Esophagus squamous epithelium (tissue), 5 donors: Measurements from ENCODE around the gene XPNPEP1. TPM values are rescaled to one million over a fixed set of nuclear protein-coding genes. Genes with fewer than 3 reads are reported as not detected.

Experiments
- DNase-seq: peaks from one replicate; lab custom pipeline; 2025; lab: John Stamatoyannopoulos, UW
- H3K27ac ChIP-seq, 4 donors: fragments of 200-600 bp; sonication (generic); one replicate each; pipeline ENCODE4 v1.5.1; 2016 to 2019; ENCODE audit warnings: mild to moderate bottlenecking in 1 of 4
- H3K27me3 ChIP-seq, 4 donors: fragments of 200-600 bp; sonication (generic); 1 replicate in 3 of 4; 2 replicates in 1 of 4; pipeline versions ENCODE4 v1.5.1 to v1.6.0; 2017 to 2021; ENCODE audit warnings: antibody characterized with exemption in 1 of 4
- H3K36me3 ChIP-seq, 3 donors: fragments of 200-600 bp; sonication (generic); one replicate each; pipeline ENCODE4 v1.5.1; 2016 to 2019
- H3K4me1 ChIP-seq, 3 donors: fragments of 200-600 bp; sonication (generic); one replicate each; pipeline ENCODE4 v1.5.1; 2017 to 2019
- H3K4me3 ChIP-seq, 4 donors: fragments of 200-600 bp; sonication (generic); 1 replicate in 3 of 4; 2 replicates in 1 of 4; pipeline ENCODE4 v1.5.1; 2016 to 2019; ENCODE audit warnings: mild to moderate bottlenecking in 2 of 4, moderate library complexity in 1 of 4
- H3K9me3 ChIP-seq, 3 donors: fragments of 200-600 bp; sonication (generic); one replicate each; pipeline ENCODE4 v1.5.1; 2016 to 2019
- POLR2A ChIP-seq, 4 donors: fragments of 450-650 bp; IDR thresholded peaks; one replicate each; pipeline ENCODE4 v1.6.1; 2017; ENCODE audit warnings: antibody characterized with exemption in 4 of 4, mild to moderate bottlenecking in 4 of 4, moderate library complexity in 3 of 4
- WGBS, 2 donors: methylation state at CpG; one replicate each; pipeline ENCODE4 v1.1.5; 2018; 5-methylcytosine and 5-hydroxymethylcytosine counted together
- intact Hi-C: fragments of 100-400 bp; cut with DNase I; formaldehyde crosslinking; loops from one replicate; pipeline ENCODE4 v1.15.0; 2022
- total RNA-seq, 4 donors: library from RNA; depleted of rRNA; stranded (reverse); fragments of >200 nt; gene quantifications; one replicate each; pipeline ENCODE4 v1.1.0, GENCODE V29; 2016
- TF ChIP-seq, protein P1 (sequence below), 6 experiments: fragments of 450-650 bp in 4 of 6; fragments of 200-600 bp in 2 of 6; sonication (generic) in 2 of 6; IDR thresholded peaks; one replicate each; pipeline ENCODE4 v1.5.1; 2016 to 2019; ENCODE audit warnings: antibody characterized with exemption in 6 of 6, mild to moderate bottlenecking in 4 of 6, moderate library complexity in 4 of 6
- donor health status: DM: yes; HTN: yes; CAD: no.

Gene XPNPEP1
- total RNA-seq, 4 donors from 2014 or later = 39.0 to 79.3 (median 60.1) TPM

DNA sequence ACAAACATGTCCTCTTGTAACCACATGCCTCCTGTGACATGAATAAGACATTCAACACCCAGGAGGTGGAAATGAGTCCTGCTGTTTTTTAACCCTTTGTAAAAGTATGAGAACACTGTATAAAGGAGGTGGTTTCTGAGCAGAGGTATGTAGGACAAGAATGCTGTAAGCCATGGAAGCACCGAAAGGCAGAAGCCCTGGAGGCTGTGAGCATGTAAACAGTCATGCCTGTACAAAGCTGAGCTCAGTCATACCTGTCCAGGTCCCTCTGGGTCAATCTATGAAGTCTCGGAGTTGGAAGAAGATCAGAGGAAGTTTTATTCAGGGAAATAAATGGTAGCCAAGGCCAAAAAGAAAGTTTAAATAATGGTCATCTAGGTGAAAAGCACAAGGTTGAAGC, 34.7 kb upstream of the XPNPEP1 start:
- no peaks in the 10 kb centered on the region for H3K27me3 ChIP-seq
- no peaks in the 10 kb centered on the region for H3K9me3 ChIP-seq
- WGBS, 2 donors = 51 to 63% methylated on average over 2 of the region's 2 CpGs
- H3K27ac ChIP-seq = no peak overlapping the region
- no peak for TF ChIP-seq POLR2A (IDR thresholded peaks at IDR 0.05)
- TF ChIP-seq, protein P1, sequence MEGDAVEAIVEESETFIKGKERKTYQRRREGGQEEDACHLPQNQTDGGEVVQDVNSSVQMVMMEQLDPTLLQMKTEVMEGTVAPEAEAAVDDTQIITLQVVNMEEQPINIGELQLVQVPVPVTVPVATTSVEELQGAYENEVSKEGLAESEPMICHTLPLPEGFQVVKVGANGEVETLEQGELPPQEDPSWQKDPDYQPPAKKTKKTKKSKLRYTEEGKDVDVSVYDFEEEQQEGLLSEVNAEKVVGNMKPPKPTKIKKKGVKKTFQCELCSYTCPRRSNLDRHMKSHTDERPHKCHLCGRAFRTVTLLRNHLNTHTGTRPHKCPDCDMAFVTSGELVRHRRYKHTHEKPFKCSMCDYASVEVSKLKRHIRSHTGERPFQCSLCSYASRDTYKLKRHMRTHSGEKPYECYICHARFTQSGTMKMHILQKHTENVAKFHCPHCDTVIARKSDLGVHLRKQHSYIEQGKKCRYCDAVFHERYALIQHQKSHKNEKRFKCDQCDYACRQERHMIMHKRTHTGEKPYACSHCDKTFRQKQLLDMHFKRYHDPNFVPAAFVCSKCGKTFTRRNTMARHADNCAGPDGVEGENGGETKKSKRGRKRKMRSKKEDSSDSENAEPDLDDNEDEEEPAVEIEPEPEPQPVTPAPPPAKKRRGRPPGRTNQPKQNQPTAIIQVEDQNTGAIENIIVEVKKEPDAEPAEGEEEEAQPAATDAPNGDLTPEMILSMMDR (IDR thresholded peaks at IDR 0.05) = no peak
- H3K36me3 ChIP-seq = no peaks in the 10 kb centered on the region
- H3K4me3 ChIP-seq = no peak overlapping the region
- H3K4me1 ChIP-seq = peaks cover 0 to 34% (median 3%) of the 10 kb centered on the region in 3 donors
- intact Hi-C loops = no loop called here
- DNase-seq = no peak

DNA sequence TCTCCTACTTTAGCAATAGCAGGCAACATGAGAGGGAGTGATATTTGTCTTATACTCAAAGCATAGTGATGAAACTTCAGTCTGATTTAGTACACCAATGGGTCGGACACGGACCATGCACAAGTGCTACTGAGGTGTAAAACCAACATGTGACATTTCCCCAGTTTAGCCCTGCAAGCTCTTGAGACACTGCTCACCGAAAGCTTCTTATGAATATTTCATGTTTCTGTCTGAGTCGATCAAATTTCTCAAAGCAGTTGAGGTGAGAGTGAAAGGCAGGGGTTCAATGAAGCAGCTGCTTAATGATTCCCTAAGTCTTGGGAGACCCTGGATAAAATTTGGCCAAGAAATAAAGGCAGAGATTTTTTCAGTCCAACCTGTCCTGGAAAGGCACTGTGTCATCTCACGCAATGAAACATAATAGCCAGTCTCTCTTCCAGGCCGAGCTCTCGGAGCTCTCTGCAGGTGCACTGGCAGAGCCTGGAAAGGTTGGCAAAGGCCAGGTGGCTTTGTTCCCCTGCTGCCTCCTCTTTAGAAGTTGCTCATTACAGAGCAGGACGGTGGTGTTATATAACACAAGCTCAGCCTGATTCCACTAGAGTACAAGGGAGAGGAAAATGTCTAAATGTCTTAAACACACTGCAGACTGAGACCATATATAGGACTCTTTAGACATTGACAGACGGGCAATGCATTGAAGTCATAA, 33.9 kb upstream of the XPNPEP1 start:
- WGBS, 2 donors = 59 to 76% methylated on average over 9 of the region's 9 CpGs
- Histone ChIP-seq H3K36me3 (no peaks in the 10 kb centered on the region), H3K27ac (no peak overlapping the region), H3K4me3 (no peak overlapping the region), H3K27me3 (no peaks in the 10 kb centered on the region), H3K4me1 (peaks cover 0 to 27% (median 3%) of the 10 kb centered on the region in 3 donors), H3K9me3 (no peaks in the 10 kb centered on the region)
- intact Hi-C loops = no loop called here
- no peak for DNase-seq
- TF ChIP-seq, protein P1 (IDR thresholded peaks at IDR 0.05) = no peak
- no peak for TF ChIP-seq POLR2A (IDR thresholded peaks at IDR 0.05)

DNA sequence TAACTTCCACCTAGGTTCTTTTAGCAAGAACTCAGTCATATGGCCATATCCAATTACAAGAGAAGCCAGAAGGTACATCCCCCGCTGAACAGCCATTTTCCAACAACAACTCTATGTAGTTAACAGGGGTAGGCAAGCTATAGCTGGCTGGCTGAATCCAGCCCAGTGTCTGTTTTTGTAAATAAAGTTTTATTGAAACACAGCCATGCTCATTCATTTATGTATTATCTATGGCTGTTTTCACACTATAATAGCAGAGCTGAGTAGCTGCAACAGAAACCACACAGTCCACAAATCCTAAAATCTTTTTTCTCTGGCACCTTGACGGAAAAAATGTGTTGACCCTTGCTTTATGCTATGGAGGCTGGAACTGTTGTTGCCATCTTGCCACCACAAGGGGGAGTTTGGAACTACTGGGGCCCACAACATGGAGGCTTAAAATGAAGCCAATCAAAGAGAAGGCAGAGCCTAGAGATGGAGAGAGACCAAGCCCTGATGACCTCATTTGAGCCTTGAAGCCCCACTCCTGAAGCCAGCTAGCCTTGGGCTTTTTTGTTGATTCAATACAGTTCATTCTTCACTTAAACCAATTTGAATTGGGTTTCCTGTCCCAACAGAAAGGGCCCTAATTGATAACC, 33.3 kb upstream of the XPNPEP1 start:
- H3K36me3 ChIP-seq = no peaks in the 10 kb centered on the region
- no peaks in the 10 kb centered on the region for H3K27me3 ChIP-seq
- intact Hi-C loops = no loop called here
- DNase-seq = no peak
- WGBS, 2 donors = 84 to 88% methylated on average over 2 of the region's 2 CpGs
- peaks cover 0 to 20% (median 0%) of the 10 kb centered on the region in 3 donors for H3K4me1 ChIP-seq
- H3K9me3 ChIP-seq = no peaks in the 10 kb centered on the region
- no peak overlapping the region for H3K4me3 ChIP-seq
- TF ChIP-seq, protein P1 (IDR thresholded peaks at IDR 0.05) = peak in 5 of 6 experiments; percentile 26 to 55 (median 38)
- no peak for TF ChIP-seq POLR2A (IDR thresholded peaks at IDR 0.05)
- H3K27ac ChIP-seq = no peak overlapping the region

DNA sequence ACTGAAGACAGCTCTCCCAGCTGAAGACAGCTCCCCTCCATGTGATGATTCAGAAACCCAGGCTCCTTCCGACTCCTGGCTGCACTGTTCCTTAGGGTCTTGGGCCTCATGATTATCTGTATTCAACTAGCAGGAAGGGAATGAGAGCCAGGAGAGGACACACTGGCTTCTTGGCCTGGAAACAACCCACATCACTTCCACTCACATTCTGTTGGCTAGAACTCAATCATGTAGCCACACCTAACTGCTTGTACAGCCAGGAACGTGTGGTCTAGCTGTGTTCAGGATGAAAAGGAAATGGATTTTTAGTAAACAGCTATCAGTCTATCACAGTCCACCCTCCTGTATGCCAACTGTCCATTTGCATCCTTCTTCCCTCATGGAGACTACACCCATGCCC, 30.5 kb upstream of the XPNPEP1 start:
- Histone ChIP-seq H3K4me3 (no peak overlapping the region), H3K4me1 (peaks cover 0 to 18% (median 0%) of the 10 kb centered on the region in 3 donors), H3K27ac (peak overlapping the region in 1 of 4 donors; percentile 3), H3K27me3 (no peaks in the 10 kb centered on the region), H3K9me3 (no peaks in the 10 kb centered on the region), H3K36me3 (no peaks in the 10 kb centered on the region)
- intact Hi-C loops = no loop called here
- TF ChIP-seq, protein P1 (IDR thresholded peaks at IDR 0.05) = no peak
- TF ChIP-seq POLR2A (IDR thresholded peaks at IDR 0.05) = no peak
- 32 to 57% methylated on average over 2 of the region's 2 CpGs for WGBS, 2 donors
- DNase-seq = no peak

DNA sequence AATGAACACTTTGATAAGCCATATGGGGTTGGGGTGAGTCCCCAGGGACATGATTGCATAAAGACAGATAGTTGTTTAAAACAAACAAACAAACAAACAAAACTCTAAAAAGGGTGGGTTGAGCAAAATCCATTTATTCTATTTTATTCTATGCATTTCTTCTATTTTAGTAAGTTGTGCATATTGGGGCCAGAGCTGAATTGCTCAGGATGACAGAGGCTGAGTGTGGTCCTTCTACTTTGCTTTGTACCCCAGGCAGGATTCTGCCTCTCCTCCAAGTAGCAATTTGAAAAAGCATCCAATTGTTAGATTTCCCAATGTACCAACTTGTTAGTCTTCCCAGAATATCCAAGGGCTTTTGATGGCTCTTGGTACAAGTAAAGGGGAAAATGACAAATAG, 29.2 kb upstream of the XPNPEP1 start:
- DNase-seq = no peak
- Histone ChIP-seq H3K4me3 (no peak overlapping the region), H3K4me1 (peaks cover 0 to 7% (median 0%) of the 10 kb centered on the region in 3 donors), H3K36me3 (no peaks in the 10 kb centered on the region), H3K27me3 (no peaks in the 10 kb centered on the region), H3K27ac (no peak overlapping the region), H3K9me3 (no peaks in the 10 kb centered on the region)
- intact Hi-C loops = no loop called here
- TF ChIP-seq, protein P1 (IDR thresholded peaks at IDR 0.05) = no peak
- no peak for TF ChIP-seq POLR2A (IDR thresholded peaks at IDR 0.05)
